GM21529 (cell line): ENCODE data around the gene ALG9.
"Not testable (repeated sequence)": the region's sequence is repeated elsewhere in the genome, so short reads cannot be mapped to it uniquely, and the experiment has no call there.

Source experiments
- ATAC-seq: cut with Tn5 transposase; IDR thresholded peaks from one replicate; pipeline ENCODE4 v1.9.1; 2021; ENCODE audit not compliant: unreplicated experiment

The ALG9 gene

GRCh38 chr11:111771205-111771604 lies 100.2 kb downstream of the ALG9 start:
- not testable (repeated sequence) for ATAC-seq

- ATAC-seq = no peak
Observed at GRCh38 chr11:111770581-111771134, 100.7 kb downstream of the ALG9 start.

- no peak for ATAC-seq
Observed at GRCh38 chr11:111766834-111767142, 104.6 kb downstream of the ALG9 start.

- ATAC-seq = peak; percentile 89
Observed at GRCh38 chr11:111765984-111766833, 105.2 kb downstream of the ALG9 start, which contains the start of gene PPP2R1B. Gene PPP2R1B, minus strand, starts transcription at chr11:111766389. Its CDS starts 28 bp downstream, at chr11:111766361.

GRCh38 chr11:111765320-111765983 lies 105.9 kb downstream of the ALG9 start:
- ATAC-seq = peak; percentile 39

- ATAC-seq = no peak
Observed at GRCh38 chr11:111764621-111765020, 106.8 kb downstream of the ALG9 start.

GRCh38 chr11:111762981-111763643 lies 108.3 kb downstream of the ALG9 start:
- ATAC-seq = no peak

GRCh38 chr11:111762526-111762925 lies 108.9 kb downstream of the ALG9 start:
- ATAC-seq = no peak

GRCh38 chr11:111761036-111761435 lies 110.3 kb downstream of the ALG9 start:
- no peak for ATAC-seq

GRCh38 chr11:111759778-111760407 lies 111.5 kb downstream of the ALG9 start:
- no peak for ATAC-seq

- ATAC-seq = no peak
Observed at GRCh38 chr11:111759376-111759775, 112.0 kb downstream of the ALG9 start.

- ATAC-seq = no peak
Observed at GRCh38 chr11:111756097-111756496, 115.3 kb downstream of the ALG9 start.

GRCh38 chr11:111749646-111750045 lies 121.7 kb downstream of the ALG9 start:
- ATAC-seq = no peak

- no peak for ATAC-seq
Observed at GRCh38 chr11:111748035-111748804, 123.2 kb downstream of the ALG9 start.

GRCh38 chr11:111745719-111746504 lies 125.5 kb downstream of the ALG9 start:
- no peak for ATAC-seq

- no peak for ATAC-seq
Observed at GRCh38 chr11:111743700-111744099, 127.7 kb downstream of the ALG9 start.

GRCh38 chr11:111741751-111742150 lies 129.6 kb downstream of the ALG9 start:
- ATAC-seq = no peak

GRCh38 chr11:111739299-111739698 lies 132.1 kb downstream of the ALG9 start:
- ATAC-seq = no peak

- ATAC-seq = no peak
Observed at GRCh38 chr11:111737444-111738210, 133.8 kb downstream of the ALG9 start.
